ENCODE results near the gene CENPX. TPM values are rescaled to one million over a fixed set of nuclear protein-coding genes. Genes with fewer than 3 reads are reported as not detected.

Gene CENPX
- total and polyA plus RNA-seq, 2 of the 13 experiments (the other 11 are each of a cell fraction or from before 2014, with no cell fraction given) = 92.7 to 170 TPM

DNA sequence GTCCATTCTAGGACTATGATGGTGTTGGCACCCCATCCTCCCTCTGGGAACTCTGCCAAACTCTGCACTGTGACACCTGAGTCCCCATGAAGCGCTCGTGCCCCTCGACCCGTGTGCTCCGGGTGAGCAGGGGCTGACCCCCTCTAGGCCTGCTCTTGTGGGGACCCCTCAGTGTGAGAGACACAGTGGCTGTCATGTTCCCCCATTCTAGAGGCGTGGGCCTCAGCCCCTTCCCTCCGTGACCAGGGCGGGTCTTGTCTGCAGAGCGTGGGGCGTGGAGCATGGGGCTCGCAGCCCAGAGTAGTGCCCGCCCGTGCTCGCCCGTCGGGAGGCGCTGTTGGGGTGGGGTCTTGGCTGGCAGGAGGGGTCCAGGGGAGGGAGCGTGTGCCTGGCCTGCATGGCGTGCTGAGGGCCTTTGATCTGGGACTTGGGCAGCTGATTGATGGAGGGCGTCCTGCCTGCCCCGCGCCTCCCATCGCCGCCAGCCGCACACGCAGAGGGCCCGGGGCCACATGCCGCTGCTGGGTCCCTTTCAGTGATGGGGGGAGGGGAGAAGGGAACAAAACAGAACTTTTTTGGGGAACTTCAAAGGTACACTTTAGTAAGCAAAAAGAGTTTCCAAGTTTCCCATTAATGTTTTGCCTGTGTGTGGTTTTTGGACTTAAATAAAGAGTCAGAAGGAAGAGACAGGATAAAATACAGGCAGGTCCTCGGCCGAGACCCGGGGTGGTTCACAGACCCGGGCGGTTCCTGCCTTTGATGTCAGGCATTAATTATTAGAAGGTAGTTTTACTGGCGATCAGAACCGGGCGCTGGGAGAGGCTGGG is 22.5 kb downstream of the CENPX start (continued):
- TF ChIP-seq, protein P1, sequence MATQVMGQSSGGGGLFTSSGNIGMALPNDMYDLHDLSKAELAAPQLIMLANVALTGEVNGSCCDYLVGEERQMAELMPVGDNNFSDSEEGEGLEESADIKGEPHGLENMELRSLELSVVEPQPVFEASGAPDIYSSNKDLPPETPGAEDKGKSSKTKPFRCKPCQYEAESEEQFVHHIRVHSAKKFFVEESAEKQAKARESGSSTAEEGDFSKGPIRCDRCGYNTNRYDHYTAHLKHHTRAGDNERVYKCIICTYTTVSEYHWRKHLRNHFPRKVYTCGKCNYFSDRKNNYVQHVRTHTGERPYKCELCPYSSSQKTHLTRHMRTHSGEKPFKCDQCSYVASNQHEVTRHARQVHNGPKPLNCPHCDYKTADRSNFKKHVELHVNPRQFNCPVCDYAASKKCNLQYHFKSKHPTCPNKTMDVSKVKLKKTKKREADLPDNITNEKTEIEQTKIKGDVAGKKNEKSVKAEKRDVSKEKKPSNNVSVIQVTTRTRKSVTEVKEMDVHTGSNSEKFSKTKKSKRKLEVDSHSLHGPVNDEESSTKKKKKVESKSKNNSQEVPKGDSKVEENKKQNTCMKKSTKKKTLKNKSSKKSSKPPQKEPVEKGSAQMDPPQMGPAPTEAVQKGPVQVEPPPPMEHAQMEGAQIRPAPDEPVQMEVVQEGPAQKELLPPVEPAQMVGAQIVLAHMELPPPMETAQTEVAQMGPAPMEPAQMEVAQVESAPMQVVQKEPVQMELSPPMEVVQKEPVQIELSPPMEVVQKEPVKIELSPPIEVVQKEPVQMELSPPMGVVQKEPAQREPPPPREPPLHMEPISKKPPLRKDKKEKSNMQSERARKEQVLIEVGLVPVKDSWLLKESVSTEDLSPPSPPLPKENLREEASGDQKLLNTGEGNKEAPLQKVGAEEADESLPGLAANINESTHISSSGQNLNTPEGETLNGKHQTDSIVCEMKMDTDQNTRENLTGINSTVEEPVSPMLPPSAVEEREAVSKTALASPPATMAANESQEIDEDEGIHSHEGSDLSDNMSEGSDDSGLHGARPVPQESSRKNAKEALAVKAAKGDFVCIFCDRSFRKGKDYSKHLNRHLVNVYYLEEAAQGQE (IDR thresholded peaks at IDR 0.05; ENCODE audit: borderline replicate concordance in 1 of 2, low read depth in 1 of 2, low read length in 2 of 2) = no peak
- no peak for TF ChIP-seq ZNF720 (CRISPR knock-in tag; IDR thresholded peaks at IDR 0.05)
- peak; percentile 9; the same call in 1 of the 2 replicates for TF ChIP-seq ZNF263 (CRISPR knock-in tag; IDR thresholded peaks at IDR 0.05)
- TF ChIP-seq ZSCAN30 (CRISPR knock-in tag; IDR thresholded peaks at IDR 0.05) = no peak; the same call in 1 of the 2 replicates
- TF ChIP-seq, protein P2, sequence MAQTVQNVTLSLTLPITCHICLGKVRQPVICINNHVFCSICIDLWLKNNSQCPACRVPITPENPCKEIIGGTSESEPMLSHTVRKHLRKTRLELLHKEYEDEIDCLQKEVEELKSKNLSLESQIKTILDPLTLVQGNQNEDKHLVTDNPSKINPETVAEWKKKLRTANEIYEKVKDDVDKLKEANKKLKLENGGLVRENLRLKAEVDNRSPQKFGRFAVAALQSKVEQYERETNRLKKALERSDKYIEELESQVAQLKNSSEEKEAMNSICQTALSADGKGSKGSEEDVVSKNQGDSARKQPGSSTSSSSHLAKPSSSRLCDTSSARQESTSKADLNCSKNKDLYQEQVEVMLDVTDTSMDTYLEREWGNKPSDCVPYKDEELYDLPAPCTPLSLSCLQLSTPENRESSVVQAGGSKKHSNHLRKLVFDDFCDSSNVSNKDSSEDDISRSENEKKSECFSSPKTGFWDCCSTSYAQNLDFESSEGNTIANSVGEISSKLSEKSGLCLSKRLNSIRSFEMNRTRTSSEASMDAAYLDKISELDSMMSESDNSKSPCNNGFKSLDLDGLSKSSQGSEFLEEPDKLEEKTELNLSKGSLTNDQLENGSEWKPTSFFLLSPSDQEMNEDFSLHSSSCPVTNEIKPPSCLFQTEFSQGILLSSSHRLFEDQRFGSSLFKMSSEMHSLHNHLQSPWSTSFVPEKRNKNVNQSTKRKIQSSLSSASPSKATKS (CRISPR knock-in tag; IDR thresholded peaks at IDR 0.05) = no peak; the same call in 1 of the 2 replicates
- TF ChIP-seq ZNF20 (CRISPR knock-in tag; IDR thresholded peaks at IDR 0.05) = no peak
- TF ChIP-seq RNF2 (conservative IDR thresholded peaks at IDR 0.05; ENCODE audit: low read depth) = no peak
- TF ChIP-seq, protein P3, sequence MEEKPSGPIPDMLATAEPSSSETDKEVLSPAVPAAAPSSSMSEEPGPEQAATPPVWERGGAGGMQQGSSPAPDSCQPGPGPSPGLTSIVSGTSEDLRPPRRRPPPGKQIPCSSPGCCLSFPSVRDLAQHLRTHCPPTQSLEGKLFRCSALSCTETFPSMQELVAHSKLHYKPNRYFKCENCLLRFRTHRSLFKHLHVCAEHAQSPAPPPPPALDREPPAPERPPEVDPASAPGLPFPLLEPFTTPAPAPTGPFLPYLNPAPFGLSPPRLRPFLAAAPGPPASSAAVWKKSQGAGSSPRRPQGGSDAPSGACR (CRISPR knock-in tag; IDR thresholded peaks at IDR 0.05) = peak; percentile 80
- TF ChIP-seq GABPB1 (CRISPR knock-in tag; IDR thresholded peaks at IDR 0.05) = 0 out of 2 replicates have a peak, but pooled peaks have one; percentile 43
- TF ChIP-seq, protein P4, sequence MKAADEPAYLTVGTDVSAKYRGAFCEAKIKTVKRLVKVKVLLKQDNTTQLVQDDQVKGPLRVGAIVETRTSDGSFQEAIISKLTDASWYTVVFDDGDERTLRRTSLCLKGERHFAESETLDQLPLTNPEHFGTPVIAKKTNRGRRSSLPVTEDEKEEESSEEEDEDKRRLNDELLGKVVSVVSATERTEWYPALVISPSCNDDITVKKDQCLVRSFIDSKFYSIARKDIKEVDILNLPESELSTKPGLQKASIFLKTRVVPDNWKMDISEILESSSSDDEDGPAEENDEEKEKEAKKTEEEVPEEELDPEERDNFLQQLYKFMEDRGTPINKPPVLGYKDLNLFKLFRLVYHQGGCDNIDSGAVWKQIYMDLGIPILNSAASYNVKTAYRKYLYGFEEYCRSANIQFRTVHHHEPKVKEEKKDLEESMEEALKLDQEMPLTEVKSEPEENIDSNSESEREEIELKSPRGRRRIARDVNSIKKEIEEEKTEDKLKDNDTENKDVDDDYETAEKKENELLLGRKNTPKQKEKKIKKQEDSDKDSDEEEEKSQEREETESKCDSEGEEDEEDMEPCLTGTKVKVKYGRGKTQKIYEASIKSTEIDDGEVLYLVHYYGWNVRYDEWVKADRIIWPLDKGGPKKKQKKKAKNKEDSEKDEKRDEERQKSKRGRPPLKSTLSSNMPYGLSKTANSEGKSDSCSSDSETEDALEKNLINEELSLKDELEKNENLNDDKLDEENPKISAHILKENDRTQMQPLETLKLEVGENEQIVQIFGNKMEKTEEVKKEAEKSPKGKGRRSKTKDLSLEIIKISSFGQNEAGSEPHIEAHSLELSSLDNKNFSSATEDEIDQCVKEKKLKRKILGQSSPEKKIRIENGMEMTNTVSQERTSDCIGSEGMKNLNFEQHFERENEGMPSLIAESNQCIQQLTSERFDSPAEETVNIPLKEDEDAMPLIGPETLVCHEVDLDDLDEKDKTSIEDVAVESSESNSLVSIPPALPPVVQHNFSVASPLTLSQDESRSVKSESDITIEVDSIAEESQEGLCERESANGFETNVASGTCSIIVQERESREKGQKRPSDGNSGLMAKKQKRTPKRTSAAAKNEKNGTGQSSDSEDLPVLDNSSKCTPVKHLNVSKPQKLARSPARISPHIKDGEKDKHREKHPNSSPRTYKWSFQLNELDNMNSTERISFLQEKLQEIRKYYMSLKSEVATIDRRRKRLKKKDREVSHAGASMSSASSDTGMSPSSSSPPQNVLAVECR (CRISPR knock-in tag; IDR thresholded peaks at IDR 0.05; ENCODE audit: borderline replicate concordance) = peak; percentile 68; the same call in 1 of the 2 replicates
- TF ChIP-seq, protein P5, sequence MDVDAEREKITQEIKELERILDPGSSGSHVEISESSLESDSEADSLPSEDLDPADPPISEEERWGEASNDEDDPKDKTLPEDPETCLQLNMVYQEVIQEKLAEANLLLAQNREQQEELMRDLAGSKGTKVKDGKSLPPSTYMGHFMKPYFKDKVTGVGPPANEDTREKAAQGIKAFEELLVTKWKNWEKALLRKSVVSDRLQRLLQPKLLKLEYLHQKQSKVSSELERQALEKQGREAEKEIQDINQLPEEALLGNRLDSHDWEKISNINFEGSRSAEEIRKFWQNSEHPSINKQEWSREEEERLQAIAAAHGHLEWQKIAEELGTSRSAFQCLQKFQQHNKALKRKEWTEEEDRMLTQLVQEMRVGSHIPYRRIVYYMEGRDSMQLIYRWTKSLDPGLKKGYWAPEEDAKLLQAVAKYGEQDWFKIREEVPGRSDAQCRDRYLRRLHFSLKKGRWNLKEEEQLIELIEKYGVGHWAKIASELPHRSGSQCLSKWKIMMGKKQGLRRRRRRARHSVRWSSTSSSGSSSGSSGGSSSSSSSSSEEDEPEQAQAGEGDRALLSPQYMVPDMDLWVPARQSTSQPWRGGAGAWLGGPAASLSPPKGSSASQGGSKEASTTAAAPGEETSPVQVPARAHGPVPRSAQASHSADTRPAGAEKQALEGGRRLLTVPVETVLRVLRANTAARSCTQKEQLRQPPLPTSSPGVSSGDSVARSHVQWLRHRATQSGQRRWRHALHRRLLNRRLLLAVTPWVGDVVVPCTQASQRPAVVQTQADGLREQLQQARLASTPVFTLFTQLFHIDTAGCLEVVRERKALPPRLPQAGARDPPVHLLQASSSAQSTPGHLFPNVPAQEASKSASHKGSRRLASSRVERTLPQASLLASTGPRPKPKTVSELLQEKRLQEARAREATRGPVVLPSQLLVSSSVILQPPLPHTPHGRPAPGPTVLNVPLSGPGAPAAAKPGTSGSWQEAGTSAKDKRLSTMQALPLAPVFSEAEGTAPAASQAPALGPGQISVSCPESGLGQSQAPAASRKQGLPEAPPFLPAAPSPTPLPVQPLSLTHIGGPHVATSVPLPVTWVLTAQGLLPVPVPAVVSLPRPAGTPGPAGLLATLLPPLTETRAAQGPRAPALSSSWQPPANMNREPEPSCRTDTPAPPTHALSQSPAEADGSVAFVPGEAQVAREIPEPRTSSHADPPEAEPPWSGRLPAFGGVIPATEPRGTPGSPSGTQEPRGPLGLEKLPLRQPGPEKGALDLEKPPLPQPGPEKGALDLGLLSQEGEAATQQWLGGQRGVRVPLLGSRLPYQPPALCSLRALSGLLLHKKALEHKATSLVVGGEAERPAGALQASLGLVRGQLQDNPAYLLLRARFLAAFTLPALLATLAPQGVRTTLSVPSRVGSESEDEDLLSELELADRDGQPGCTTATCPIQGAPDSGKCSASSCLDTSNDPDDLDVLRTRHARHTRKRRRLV (CRISPR knock-in tag; IDR thresholded peaks at IDR 0.05) = 0 out of 2 replicates have a peak, but pooled peaks have one; percentile 15

All from HepG2 (cell line).